CD4-positive, alpha-beta T cell treated with Interleukin-17A for 4 hours (primary cell): ENCODE measurements around the gene ARL6.
"Not testable (repeated sequence)": the region's sequence is repeated elsewhere in the genome, so short reads cannot be mapped to it uniquely, and the experiment has no call there.

Experiments
- DNase-seq: peaks from one replicate; pipeline ENCODE4 v3.0.0-alpha.2; 2020; ENCODE audit warnings: mixed read lengths

Gene ARL6

DNA sequence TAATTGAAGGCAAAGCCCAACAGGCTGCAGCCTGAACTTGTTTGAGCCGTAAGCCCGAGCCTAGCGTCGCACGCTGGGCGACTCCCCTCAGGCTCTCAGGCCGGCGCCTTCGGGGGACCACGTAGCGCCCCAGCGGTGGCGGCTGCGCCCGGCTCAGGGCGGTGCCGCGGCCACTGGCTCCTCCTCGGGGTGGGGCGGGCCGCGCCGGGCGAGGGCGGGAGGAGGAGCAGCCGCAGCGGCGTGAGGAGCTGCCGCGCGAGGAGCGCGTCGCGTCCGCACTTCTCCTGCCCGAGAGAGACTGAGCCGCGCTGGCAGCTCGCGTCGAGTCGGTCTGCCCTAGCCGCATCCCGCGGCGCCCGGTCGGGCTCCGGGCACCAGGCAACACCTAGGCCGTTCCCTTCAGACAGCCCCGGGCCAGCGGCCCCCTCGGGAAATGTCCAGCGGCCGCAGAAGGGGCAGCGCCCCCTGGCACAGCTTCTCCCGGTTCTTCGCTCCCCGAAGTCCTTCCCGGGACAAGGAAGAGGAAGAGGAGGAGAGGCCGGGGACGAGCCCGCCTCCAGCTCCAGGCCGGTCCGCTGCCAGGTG, 57.3 kb downstream of the ARL6 start, which contains the start of gene CRYBG3:
Gene CRYBG3, plus strand, starts transcription at position 238 of the 585 bp plus-strand sequence. Its CDS starts 196 bp downstream, at position 434.
- DNase-seq: peak; percentile 86

DNA sequence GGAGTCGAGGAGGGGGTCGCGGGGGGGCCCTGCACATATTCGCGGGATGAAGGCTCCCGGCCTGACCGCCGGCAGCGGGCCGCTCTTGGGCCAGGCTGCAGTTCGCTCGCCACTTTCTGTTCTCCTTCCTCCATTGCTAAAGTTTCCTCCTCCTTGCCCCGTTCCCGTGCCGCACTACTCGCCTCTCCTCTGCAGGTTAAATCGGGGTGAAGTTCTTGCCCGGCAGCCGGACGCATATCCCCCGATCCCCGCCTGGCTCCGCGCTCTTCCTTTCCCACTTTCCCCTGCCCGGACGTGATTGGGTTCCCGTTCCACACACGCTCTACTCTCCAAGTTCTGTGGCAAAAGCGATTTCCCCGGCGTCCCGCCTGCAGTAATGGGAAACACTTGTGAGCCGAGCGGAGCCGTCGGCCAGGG, 57.8 kb downstream of the ARL6 start:
- peak; percentile 36 for DNase-seq

DNA sequence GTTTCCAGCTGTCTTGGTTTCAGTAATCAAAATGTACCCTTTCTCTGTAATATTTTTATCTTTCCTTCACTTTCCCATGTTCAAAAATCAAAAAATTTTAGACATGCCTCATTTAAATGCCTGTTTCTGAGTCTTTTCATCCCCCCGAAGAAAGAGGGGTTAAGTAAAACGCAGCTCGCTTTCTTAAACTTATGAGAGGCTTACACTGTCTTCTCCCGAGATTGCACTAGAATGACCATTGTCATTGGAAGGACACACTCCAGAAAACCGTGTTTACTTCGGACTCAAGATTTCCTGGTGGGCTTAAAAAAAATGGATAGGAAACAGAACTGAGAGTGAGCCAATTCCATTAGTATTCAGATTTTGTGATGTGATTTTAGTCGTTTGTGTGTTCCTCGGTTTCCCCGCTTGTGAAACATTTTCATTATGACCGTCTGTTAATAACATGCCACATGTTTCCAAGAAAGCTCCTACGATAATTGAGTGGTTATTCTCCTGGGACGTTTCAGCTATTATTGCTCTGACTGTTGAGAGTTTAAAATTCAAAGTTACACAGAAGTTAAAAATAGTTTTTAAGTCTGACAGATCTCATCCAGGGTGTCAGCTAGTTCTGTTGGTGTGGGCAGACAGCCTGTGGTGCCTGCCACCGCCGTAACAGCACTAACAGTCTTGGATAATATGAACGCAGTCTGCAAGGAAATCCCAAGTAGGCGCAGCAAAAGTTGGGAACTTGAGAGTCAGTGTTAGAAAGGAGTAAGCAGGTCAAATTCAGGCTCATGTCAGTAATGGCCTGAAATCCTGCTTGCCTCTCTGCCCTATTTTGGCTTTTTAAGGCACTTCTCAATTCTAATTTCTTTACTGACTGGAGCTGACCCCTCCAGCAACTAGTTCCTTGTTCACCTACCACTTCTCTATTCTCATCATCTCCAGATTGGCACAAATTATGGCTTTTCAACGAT, 58.8 kb downstream of the ARL6 start:
- DNase-seq: no peak

DNA sequence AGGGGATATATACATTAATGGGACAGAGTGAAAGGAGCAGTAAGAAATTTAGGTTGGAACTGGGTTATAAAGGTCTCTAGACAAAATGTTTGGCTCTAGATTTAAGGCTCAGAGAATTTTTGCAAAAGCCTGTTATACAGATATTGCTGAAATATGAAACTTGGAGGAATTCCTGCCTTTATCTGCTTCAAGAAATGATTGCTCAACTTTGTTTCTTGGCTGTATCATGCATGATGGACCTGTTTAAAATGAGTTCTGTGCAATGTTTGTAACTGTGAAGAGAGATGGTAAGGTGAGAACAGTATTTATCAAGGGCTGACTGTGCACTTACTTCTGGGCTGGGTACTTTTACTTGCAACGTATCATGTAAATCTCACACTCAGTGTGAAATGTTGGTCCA, 60.5 kb downstream of the ARL6 start:
- no peak for DNase-seq

DNA sequence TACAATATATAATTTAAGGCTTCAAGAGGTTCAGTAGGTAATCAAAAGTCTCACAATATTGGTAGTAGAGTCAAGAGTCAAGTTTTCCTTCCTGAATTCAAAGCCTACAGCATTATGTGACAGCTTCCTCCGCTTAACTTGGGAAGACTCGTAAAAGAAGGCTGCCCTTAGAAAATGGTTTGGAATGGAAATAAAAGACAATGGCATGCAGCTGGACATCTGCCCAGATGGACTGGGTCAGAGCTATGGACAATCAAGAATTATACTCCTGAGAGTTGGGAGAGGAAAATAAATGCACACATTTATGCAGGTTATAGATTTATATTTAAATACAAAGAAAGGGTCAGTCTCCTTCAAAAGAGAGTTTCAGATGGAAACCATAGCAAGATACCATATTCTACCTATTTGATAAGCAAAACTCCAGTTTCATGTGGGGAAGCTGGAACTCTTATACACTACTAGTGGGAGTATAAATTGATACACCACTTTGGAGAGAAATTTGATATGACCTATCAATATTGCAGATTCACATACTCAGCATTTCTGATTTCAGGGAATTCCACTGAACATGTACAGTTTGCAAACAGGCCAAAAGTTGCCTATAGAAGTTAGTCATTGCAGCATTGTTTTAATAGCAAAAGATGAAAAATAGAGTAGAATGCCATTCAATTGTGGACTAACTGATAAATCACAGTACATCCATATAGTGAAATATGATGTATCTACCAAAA, 63.3 kb downstream of the ARL6 start:
- DNase-seq: no peak

DNA sequence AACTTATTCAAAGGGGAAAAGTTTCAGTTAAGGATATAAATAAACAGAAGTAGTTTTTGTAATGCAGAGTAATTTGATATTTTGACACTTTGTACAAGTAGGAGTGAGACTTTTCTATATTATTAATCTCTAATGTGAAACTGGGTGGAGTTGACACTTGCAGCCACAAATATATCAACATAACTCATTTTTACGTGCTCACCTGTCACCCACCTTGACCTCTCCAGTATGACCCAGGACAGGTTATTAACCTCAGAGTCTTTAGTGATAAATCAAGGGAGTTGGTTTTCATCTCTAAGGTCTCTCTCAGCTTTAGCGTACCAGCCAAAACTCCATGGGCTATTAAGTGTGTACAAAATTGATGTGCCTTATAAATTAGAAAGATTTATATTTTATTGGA, 64.6 kb downstream of the ARL6 start:
- no peak for DNase-seq

DNA sequence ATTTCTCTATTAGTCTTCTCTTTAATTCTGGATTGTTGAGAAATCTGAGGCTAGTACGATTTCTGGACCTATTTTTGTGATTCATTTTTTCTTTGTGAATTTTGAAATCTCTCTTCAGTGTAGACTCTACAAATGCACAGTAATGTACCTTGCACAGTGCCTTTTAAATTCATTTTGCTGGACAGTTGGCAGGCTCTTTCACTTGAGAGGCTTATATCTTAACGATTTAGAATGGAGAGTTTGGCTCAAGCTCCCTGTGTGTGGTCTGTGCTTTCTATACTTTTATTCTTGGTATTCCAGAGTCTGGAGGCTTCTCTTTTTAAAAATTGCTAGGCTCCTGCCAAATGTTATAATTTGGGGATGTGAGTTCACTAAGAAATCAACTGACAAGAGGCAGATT, 66.1 kb downstream of the ARL6 start:
- DNase-seq: no peak

DNA sequence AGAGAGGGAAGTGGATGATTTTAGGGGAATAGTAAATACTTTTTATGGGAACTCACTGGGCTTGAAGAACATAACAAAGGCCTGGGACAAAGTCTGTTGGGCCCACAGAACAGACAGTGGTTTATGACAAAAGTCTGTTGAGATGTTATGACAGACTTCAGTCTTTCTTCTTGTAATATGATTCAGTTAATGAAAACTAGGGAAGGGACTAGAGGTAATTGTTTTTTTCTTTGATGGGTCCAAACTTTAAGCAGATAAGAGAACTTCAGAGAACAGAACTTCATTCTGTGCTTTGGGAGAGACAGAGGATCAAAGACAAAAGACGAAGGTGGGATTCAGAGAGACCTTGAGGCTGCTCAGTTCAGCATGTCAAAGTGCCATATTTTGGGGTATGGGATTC, 66.6 kb downstream of the ARL6 start:
- DNase-seq: no peak

DNA sequence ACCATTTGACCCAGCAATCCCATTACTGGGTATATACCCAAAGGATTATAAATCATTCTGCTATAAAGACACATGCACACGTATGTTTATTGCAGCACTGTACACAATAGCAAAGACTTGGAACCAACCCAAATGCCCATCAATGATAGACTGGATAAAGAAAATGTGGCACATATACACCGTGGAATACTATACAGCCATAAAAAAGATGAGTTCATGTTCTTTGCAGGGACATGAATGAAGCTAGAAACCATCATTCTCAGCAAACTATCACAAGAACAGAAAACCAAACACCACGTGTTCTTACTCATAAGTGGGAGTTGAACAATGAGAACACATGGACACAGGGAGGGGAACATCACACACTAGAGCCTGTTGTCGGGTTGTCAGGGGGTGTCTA, 68.6 kb downstream of the ARL6 start:
- not testable (repeated sequence) for DNase-seq

DNA sequence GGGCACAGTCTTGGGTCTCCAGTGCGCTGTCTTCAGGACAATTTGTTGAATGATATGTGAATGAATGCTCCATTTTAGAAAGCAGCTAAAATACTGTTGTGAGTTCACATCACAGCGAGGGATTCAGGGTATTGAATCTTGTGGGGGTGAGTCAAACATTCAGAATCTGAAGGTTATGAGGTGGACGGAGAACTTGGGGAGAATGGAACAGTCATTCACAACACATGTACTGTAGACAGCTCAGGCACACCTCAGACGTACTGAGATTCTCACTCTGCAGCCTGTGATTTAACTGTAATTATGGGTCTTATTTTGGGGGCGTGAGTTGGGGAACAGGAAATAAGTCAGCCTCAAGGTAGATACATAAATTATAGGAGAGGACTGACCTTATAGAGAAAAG, 71.2 kb downstream of the ARL6 start:
- DNase-seq: no peak

DNA sequence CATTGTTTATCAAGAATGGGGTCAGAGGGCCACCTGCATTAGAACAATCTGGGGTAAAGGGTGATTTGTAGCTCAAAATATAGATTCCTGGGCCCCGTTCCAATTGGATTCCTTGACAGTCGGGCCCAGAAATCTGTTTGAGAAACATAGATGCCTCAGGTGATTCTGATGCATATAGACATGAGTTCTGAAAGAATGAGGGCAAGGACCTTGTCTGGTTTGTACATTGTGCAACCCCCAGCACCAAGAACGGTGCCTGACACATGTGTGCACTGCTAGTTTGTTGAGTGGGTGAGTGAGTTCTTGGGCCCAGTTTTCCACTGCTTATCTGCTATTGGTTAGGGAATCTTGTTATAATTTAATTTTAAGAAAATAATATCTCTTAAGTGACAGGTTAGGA, 73.8 kb downstream of the ARL6 start:
- no peak for DNase-seq

DNA sequence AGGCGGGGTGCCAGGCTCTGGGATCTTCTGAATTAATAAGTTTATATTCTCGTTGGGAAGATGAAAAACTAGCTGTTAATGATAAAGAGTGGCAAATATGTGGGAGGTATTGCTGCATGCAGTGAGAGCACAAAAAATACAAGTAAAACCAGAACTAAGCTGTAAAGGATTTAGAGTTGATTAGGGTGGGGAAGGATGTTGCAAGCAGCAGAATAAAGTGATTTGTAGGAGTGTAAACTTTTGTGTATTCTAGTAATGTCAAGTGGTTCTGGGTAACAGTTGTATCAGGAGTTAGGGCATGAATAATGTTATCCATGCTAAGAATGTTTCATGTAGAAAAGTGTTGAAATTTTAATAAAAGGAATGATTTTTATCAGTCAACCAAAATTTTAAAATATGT, 75.4 kb downstream of the ARL6 start:
- no peak for DNase-seq

DNA sequence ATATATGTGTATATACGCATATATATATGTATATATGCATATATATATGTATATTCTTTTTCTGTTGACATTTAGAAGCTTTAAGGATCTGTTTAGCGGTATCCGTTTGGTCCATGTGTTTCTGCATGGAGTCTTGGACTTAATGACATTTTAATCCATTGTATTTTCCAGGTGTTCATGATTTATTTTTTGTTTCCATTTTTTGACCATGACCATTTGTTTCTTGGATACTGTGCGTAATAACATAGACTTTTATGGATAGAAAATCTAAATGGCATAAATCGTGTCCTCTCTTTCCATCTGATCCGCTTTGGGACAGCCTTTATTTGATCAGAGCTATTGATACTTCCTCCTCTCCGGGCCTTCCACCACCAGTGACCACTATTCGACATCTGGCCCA, 76.7 kb downstream of the ARL6 start:
- no peak for DNase-seq

DNA sequence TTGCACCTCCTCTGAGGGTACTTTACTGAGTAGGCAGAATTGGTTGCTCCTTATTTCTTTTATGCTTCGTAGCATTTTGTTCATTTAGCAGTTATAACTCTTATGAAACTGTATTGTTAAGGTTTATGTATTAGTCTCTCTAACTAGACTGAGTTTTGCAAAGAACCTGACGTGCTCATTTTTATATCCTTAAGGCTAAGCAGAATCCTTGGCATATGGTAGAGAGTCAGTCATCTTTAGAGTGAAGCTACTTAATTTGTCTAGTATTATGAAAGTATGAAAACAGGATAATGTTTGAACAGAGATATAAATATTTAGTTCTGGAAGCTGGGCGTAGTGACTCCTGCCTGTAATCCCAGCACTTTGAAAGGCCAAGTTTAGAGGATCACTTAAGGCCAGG, 77.4 kb downstream of the ARL6 start:
- DNase-seq: no peak

DNA sequence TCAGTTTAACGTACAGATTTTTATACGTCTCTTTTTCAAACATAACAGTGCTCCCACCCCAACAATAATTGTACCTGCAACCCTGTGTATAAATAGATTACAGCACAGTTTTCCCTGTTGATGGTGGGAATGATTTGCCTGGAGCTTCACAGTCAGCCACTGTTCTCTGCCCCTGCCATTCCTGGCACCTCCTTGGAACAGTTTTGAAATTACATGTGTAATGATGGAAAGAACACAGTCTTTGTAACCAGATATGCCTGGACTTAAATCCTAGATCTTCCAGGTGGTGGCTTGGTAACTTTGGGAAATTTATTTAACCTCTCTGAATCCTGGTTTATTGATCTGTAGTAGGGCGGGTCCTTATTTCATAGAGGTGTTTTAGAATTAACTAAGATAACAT, 84.2 kb downstream of the ARL6 start:
- no peak for DNase-seq
